ENCODE measurements around the gene CACNA1S. TPM values are rescaled to one million over a fixed set of nuclear protein-coding genes. Genes with fewer than 3 reads are reported as not detected.

CACNA1S gene
- polyA plus RNA-seq, 1 of the 3 experiments (the other 2 are of a cell fraction) = not detected

GRCh38 chr1:201013991-201014815, 98.0 kb downstream of the CACNA1S start:
- Histone ChIP-seq H3F3A (replicated peaks; ENCODE audit: insufficient read depth) (no peaks in the 10 kb centered on the region), H3K9me2 (no peaks in the 10 kb centered on the region), H3K79me2 (ENCODE audit: insufficient read depth) (no peaks in the 10 kb centered on the region), H2AFZ (ENCODE audit: low read depth) (no peak overlapping the region), H3K27ac (ENCODE audit: low read depth in 2 of 2, low read length in 1 of 2) (no peak overlapping the region), H3K9ac (no peak overlapping the region), H3K4me3 (ENCODE audit: low read depth in 2 of 2, low read length in 1 of 2) (no peak overlapping the region), H3K36me3 (replicated peaks in 1 of 2; ENCODE audit: control insufficient read depth in 1 of 2, insufficient read depth in 2 of 2, low read length in 1 of 2) (no peaks in the 10 kb centered on the region), H3K27me3 (ENCODE audit: insufficient read depth) (no peaks in the 10 kb centered on the region), H3K4me2 (no peak overlapping the region), H3K4me1 (ENCODE audit: control insufficient read depth in 1 of 2, insufficient read depth in 2 of 2, low read depth in 1 of 2, low read length in 1 of 2) (peaks cover 10 to 46% of the 10 kb centered on the region in 2 experiments; a peak in 3 of 4 replicates), H4K20me1 (ENCODE audit: insufficient read depth) (no peaks in the 10 kb centered on the region), H3K9me3 (no peaks in the 10 kb centered on the region)
- ChIA-PET POLR2A (no interaction called here), CTCF (interaction anchor here (1.0 to 6.2 kb wide), 4 partner anchors 9 to 43 kb away, joined by 3 to 40 read pairs (median 3); no protein-coding TSS in a partner anchor)
- 92% methylated on average over 30 of the region's 33 CpGs for WGBS (ENCODE audit: low lambda C conversion rate)
- no peak for DNase-seq
- no peak for TF ChIP-seq RAD21 (IDR thresholded peaks at IDR 0.05; ENCODE audit: low read length)
- no peak for TF ChIP-seq CHD2 (IDR thresholded peaks at IDR 0.05; ENCODE audit: low read length, partially characterized antibody)
- TF ChIP-seq MAX (IDR thresholded peaks at IDR 0.05; ENCODE audit: low read depth) = no peak
- TF ChIP-seq, protein P1, sequence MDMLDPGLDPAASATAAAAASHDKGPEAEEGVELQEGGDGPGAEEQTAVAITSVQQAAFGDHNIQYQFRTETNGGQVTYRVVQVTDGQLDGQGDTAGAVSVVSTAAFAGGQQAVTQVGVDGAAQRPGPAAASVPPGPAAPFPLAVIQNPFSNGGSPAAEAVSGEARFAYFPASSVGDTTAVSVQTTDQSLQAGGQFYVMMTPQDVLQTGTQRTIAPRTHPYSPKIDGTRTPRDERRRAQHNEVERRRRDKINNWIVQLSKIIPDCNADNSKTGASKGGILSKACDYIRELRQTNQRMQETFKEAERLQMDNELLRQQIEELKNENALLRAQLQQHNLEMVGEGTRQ (IDR thresholded peaks at IDR 0.05; ENCODE audit: borderline replicate concordance, low read depth, low read length) = no peak
- TF ChIP-seq, protein P2, sequence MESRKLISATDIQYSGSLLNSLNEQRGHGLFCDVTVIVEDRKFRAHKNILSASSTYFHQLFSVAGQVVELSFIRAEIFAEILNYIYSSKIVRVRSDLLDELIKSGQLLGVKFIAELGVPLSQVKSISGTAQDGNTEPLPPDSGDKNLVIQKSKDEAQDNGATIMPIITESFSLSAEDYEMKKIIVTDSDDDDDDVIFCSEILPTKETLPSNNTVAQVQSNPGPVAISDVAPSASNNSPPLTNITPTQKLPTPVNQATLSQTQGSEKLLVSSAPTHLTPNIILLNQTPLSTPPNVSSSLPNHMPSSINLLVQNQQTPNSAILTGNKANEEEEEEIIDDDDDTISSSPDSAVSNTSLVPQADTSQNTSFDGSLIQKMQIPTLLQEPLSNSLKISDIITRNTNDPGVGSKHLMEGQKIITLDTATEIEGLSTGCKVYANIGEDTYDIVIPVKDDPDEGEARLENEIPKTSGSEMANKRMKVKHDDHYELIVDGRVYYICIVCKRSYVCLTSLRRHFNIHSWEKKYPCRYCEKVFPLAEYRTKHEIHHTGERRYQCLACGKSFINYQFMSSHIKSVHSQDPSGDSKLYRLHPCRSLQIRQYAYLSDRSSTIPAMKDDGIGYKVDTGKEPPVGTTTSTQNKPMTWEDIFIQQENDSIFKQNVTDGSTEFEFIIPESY (IDR thresholded peaks at IDR 0.05; ENCODE audit: borderline replicate concordance, low read depth) = no peak
- no peak for TF ChIP-seq FOSL2 (IDR thresholded peaks at IDR 0.05; ENCODE audit: borderline replicate concordance, low read depth)

DNA sequence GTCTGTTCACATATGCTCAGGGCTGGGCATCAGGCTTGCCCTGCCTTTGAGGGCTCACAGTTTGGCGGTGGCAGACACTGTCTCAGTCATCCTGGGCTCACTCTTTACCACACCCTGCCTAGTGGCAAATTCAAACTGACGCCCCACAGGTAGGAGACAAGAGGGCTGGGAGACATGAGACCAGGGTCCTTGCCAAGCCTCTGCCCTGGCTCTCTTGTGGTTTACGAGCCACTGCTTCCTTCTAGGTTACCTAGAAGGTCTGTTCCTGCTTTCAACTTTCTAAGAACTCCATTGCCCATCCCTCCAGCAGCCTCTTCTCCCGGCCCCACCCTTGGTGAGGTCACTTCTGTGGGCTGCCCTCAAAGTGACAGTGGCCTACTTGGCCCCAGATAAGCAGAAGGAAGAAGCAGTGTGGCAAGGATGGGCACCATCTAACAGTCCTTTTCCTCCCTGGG, 99.2 kb downstream of the CACNA1S start:
- peaks cover 10 to 46% of the 10 kb centered on the region in 2 experiments; a peak in 3 of 4 replicates for H3K4me1 ChIP-seq (ENCODE audit: control insufficient read depth in 1 of 2, insufficient read depth in 2 of 2, low read depth in 1 of 2, low read length in 1 of 2)
- H3K36me3 ChIP-seq (replicated peaks in 1 of 2; ENCODE audit: control insufficient read depth in 1 of 2, insufficient read depth in 2 of 2, low read length in 1 of 2) = no peaks in the 10 kb centered on the region
- H3K4me2 ChIP-seq = no peak overlapping the region
- no peaks in the 10 kb centered on the region for H3K79me2 ChIP-seq (ENCODE audit: insufficient read depth)
- no peak overlapping the region for H3K27ac ChIP-seq (ENCODE audit: low read depth in 2 of 2, low read length in 1 of 2)
- no peak for DNase-seq
- no peak overlapping the region for H3K9ac ChIP-seq
- H4K20me1 ChIP-seq (ENCODE audit: insufficient read depth) = no peaks in the 10 kb centered on the region
- POLR2A ChIA-PET = no interaction called here
- 63% methylated on average over 4 of the region's 4 CpGs for WGBS (ENCODE audit: low lambda C conversion rate)
- no peaks in the 10 kb centered on the region for H3K27me3 ChIP-seq (ENCODE audit: insufficient read depth)
- no peaks in the 10 kb centered on the region for H3K9me2 ChIP-seq
- H3K9me3 ChIP-seq = no peaks in the 10 kb centered on the region
- CTCF ChIA-PET = interaction anchor here (1.1 to 6.2 kb wide), 2 partner anchors 10 to 42 kb away, joined by 4 to 40 read pairs; partner anchors contain the start of gene KIF21B
- H2AFZ ChIP-seq (ENCODE audit: low read depth) = no peak overlapping the region
- H3F3A ChIP-seq (replicated peaks; ENCODE audit: insufficient read depth) = no peaks in the 10 kb centered on the region
- no peak for TF ChIP-seq NRF1 (IDR thresholded peaks at IDR 0.05; ENCODE audit: low read depth, low read length)
- no peak for TF ChIP-seq CTCF (IDR thresholded peaks at IDR 0.05)
- no peak for TF ChIP-seq ELF1 (IDR thresholded peaks at IDR 0.05)
- H3K4me3 ChIP-seq (ENCODE audit: low read depth in 2 of 2, low read length in 1 of 2) = no peak overlapping the region

Data from SK-N-SH (cell line).